Measurements from ENCODE around the gene CPSF6. TPM values are rescaled to one million over a fixed set of nuclear protein-coding genes. Genes with fewer than 3 reads are reported as not detected.
"Not testable (repeated sequence)": the region's sequence is repeated elsewhere in the genome, so short reads cannot be mapped to it uniquely, and the experiment has no call there.

CPSF6 gene, protein sequence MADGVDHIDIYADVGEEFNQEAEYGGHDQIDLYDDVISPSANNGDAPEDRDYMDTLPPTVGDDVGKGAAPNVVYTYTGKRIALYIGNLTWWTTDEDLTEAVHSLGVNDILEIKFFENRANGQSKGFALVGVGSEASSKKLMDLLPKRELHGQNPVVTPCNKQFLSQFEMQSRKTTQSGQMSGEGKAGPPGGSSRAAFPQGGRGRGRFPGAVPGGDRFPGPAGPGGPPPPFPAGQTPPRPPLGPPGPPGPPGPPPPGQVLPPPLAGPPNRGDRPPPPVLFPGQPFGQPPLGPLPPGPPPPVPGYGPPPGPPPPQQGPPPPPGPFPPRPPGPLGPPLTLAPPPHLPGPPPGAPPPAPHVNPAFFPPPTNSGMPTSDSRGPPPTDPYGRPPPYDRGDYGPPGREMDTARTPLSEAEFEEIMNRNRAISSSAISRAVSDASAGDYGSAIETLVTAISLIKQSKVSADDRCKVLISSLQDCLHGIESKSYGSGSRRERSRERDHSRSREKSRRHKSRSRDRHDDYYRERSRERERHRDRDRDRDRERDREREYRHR
- total RNA-seq, result 151 to 155 TPM (median 152 TPM) in 3 replicates

DNA sequence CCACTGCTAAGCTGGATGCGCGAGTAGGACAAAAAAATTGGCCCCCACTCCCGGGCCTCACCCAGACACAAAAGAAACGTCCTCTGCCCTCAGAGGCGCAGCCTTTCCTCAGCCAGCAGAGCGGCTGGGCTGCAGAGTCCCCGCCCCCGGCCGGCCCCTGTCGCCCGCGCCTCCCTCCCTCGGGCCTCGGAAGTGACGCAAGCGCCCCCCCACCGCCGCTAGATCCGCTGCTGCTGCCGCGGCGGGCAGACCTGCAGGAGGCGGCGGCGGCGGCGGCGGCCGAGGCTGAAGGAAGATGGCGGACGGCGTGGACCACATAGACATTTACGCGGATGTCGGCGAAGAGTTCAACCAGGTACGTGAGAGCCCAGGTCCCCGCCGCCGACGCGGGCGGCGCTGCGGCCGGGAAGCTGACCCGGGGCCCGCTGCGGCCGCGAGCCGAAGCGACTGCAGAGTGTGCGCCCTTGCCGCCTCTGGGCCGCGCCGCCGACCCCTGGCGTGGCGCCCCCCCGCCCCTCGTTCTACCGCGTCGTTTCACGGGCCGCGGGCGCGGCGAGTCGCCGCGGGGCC lies at the start of gene CPSF6:
Gene CPSF6, plus strand, starts transcription at position 218 of the 570 bp plus-strand sequence. Its CDS starts 78 bp downstream, at position 296.
- H3K4me3 Mint-ChIP-seq, result peak within 1 kb of the TSS; percentile 95
- no peaks in the 10 kb centered on the region for H3K36me3 Mint-ChIP-seq
- H3K27me3 Mint-ChIP-seq (ENCODE audit: low read depth), result no peaks in the 10 kb centered on the region
- TF ChIP-seq, protein P1, sequence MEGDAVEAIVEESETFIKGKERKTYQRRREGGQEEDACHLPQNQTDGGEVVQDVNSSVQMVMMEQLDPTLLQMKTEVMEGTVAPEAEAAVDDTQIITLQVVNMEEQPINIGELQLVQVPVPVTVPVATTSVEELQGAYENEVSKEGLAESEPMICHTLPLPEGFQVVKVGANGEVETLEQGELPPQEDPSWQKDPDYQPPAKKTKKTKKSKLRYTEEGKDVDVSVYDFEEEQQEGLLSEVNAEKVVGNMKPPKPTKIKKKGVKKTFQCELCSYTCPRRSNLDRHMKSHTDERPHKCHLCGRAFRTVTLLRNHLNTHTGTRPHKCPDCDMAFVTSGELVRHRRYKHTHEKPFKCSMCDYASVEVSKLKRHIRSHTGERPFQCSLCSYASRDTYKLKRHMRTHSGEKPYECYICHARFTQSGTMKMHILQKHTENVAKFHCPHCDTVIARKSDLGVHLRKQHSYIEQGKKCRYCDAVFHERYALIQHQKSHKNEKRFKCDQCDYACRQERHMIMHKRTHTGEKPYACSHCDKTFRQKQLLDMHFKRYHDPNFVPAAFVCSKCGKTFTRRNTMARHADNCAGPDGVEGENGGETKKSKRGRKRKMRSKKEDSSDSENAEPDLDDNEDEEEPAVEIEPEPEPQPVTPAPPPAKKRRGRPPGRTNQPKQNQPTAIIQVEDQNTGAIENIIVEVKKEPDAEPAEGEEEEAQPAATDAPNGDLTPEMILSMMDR (IDR thresholded peaks at IDR 0.05; ENCODE audit: unreplicated experiment), result no peak
- peak; percentile 92 to 97 for DNase-seq (ENCODE audit: low spot score in 2 of 2, unreplicated experiment in 2 of 2)
- H3K27ac Mint-ChIP-seq, result peak within 1 kb of the TSS; percentile 97
- peaks cover 34% of the 10 kb centered on the region for H3K4me1 Mint-ChIP-seq
- no peaks in the 10 kb centered on the region for H3K9me3 Mint-ChIP-seq

DNA sequence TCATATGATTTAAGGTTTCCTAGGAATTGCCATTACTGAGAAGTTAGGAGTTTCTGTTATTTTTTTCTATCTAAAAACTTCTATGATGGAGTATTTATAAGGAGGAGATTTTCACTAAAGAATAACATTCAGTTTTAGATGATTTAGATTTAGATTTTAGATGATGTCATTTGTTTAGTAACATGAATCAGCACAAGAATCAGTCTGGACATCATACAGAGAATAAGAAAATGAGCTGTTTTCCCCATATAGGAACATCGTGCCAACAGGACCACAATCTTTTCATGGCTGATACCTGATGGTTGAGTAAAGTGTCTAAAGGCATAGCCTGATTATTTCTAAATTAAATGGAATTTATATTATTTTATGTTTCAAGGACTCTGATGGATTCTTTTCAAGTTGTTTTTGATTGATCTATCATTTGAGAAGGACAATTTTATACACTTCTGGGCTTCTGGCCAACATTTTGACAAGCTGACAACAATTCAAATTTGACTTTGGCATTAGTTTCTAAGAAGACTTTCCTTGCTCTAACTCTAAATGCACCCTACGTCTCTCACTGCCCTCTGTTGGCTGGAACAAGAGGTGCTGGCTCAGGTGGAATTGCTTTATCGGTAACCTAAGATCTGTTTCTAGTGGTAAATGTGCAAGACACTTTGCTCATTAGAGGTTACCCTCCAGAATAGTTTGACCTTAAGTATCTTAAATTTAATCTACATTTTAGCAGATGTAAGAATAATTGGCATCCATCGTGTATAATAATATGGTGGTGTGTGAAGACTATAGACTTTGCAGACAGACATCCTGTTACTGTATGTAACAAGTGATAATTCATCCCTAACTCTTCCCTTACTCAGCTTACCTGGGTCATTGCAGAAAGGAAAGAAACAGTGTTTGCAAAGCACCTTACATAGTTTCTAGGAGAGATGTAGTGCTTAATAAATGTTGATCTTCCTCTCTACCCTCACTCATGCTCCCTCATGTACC lies 42.8 kb upstream of the CPSF6 start:
- H3K9me3 Mint-ChIP-seq, result peaks cover 72% of the 10 kb centered on the region
- no peaks in the 10 kb centered on the region for H3K27me3 Mint-ChIP-seq (ENCODE audit: low read depth)
- DNase-seq (ENCODE audit: low spot score in 2 of 2, unreplicated experiment in 2 of 2), result no peak
- no peak overlapping the region for H3K4me3 Mint-ChIP-seq
- no peaks in the 10 kb centered on the region for H3K4me1 Mint-ChIP-seq
- TF ChIP-seq, protein P1 (IDR thresholded peaks at IDR 0.05; ENCODE audit: unreplicated experiment), result no peak
- H3K36me3 Mint-ChIP-seq, result peaks cover 9% of the 10 kb centered on the region
- H3K27ac Mint-ChIP-seq, result no peak overlapping the region

DNA sequence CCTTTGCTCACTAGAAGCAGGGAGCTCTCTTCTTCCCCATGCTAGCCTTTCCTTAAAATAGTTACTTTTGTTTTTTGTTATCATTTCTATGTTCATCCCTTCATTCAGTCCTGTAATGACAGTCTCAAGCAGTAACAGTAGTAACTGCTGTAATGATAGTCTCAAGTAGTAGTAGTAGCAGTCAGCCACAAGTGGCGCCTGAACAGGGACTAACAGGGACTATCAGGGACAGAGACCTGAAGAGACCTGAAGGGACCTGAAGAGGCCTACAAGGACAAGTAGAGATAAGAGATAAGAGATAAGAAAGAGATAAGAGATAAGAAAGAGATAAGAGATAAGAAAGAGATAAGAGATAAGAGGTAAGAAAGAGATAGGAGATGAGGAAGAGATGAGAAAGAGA lies 39.4 kb upstream of the CPSF6 start:
- H3K36me3 Mint-ChIP-seq; H3K4me3 Mint-ChIP-seq; H3K27ac Mint-ChIP-seq; DNase-seq (ENCODE audit: low spot score in 2 of 2, unreplicated experiment in 2 of 2); H3K4me1 Mint-ChIP-seq; H3K27me3 Mint-ChIP-seq (ENCODE audit: low read depth): not testable (repeated sequence)
- peaks cover 78% of the 10 kb centered on the region for H3K9me3 Mint-ChIP-seq

DNA sequence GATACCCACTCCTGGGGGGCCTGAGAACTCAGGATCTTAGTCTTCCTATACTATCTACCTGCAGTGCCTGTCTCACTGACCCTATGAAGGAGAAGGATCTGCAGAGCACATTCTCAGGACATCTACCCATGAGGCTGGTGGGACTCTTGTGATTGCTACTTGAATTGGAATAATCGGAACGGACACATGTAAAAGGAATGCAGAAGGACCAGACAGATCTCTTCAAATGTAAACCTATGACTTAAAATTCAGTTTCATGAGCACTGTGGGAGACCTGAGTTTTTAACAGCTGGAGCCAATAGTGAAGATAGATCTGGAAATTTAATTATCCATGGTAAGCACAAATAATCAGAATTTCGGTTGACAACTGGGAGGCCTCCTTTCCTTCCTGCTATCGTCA lies 35.2 kb upstream of the CPSF6 start:
- Mint-ChIP-seq H3K9me3 (peaks cover 62% of the 10 kb centered on the region), H3K27me3 (ENCODE audit: low read depth) (no peaks in the 10 kb centered on the region), H3K4me3 (no peak overlapping the region), H3K27ac (no peak overlapping the region), H3K4me1 (no peaks in the 10 kb centered on the region), H3K36me3 (peaks cover 9% of the 10 kb centered on the region)
- no peak for DNase-seq (ENCODE audit: low spot score in 2 of 2, unreplicated experiment in 2 of 2)
- TF ChIP-seq, protein P1 (IDR thresholded peaks at IDR 0.05; ENCODE audit: unreplicated experiment), result no peak

DNA sequence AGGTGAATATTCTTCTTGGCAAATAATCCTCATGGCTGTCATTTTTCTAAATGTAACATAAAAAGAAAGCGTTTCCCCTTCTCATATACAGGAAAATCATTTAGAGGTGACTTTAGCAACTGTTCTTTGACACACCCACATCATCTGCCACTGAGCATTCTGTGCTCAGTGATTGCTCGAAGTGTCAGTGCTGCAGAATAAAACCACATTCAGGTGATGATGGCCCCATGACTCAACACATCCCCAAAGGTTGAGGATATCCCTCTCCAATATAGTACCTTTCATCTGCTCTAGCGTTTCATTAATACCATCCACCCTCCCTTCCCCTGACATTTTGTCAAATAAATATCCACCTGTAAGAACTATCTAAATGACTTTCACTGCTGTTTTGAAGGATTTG lies 28.7 kb upstream of the CPSF6 start:
- no peaks in the 10 kb centered on the region for H3K4me1 Mint-ChIP-seq
- H3K36me3 Mint-ChIP-seq, result no peaks in the 10 kb centered on the region
- H3K9me3 Mint-ChIP-seq, result peaks cover 18% of the 10 kb centered on the region
- TF ChIP-seq, protein P1 (IDR thresholded peaks at IDR 0.05; ENCODE audit: unreplicated experiment), result no peak
- no peaks in the 10 kb centered on the region for H3K27me3 Mint-ChIP-seq (ENCODE audit: low read depth)
- H3K4me3 Mint-ChIP-seq, result no peak overlapping the region
- no peak overlapping the region for H3K27ac Mint-ChIP-seq
- DNase-seq (ENCODE audit: low spot score in 2 of 2, unreplicated experiment in 2 of 2), result no peak
